Sigmoid colon (tissue), 4 donors: ENCODE results near the gene AGFG1.

ENCODE experiments used
- POLR2A ChIP-seq, 2 donors: fragments of 450-650 bp; IDR thresholded peaks; one replicate each; pipeline ENCODE4 v1.6.1; 2016; ENCODE audit warnings: antibody characterized with exemption in 2 of 2, mild to moderate bottlenecking in 2 of 2, moderate library complexity in 2 of 2
- POLR2AphosphoS5 ChIP-seq, 4 donors: sonication (generic); formaldehyde crosslinking; IDR thresholded peaks; one replicate each; pipeline ENCODE4 v1.6.1; 2017; ENCODE audit warnings: antibody characterized with exemption in 4 of 4
- TF ChIP-seq, protein P1 (sequence below), 4 experiments: fragments of 450-650 bp in 3 of 4; fragments of 200-600 bp in 1 of 4; IDR thresholded peaks; one replicate each; pipeline ENCODE4 v1.5.1; 2016 to 2019; ENCODE audit warnings: antibody characterized with exemption in 4 of 4, mild to moderate bottlenecking in 3 of 4, moderate library complexity in 2 of 4

DNA sequence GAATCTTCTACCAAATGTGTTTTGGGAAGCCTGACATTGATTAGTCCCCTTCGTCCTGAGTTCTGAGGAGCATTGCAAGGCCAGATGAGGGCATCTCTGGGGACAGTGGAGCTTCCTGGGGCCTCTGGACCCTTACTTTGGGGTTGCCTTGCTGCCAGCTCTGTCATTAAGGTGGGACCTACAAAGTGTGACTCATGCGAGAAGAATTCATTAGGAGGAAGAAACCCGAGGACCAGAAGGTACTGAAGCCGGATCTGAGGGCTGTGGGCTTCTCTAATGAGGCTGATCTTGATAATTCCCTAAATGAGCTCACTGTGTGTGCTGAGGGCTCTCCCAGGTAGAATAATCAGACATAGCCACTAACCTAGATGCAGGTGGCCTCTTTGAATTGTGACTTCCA lies 126.0 kb downstream of the AGFG1 start:
- TF ChIP-seq, protein P1, sequence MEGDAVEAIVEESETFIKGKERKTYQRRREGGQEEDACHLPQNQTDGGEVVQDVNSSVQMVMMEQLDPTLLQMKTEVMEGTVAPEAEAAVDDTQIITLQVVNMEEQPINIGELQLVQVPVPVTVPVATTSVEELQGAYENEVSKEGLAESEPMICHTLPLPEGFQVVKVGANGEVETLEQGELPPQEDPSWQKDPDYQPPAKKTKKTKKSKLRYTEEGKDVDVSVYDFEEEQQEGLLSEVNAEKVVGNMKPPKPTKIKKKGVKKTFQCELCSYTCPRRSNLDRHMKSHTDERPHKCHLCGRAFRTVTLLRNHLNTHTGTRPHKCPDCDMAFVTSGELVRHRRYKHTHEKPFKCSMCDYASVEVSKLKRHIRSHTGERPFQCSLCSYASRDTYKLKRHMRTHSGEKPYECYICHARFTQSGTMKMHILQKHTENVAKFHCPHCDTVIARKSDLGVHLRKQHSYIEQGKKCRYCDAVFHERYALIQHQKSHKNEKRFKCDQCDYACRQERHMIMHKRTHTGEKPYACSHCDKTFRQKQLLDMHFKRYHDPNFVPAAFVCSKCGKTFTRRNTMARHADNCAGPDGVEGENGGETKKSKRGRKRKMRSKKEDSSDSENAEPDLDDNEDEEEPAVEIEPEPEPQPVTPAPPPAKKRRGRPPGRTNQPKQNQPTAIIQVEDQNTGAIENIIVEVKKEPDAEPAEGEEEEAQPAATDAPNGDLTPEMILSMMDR (IDR thresholded peaks at IDR 0.05): no peak
- TF ChIP-seq POLR2A (IDR thresholded peaks at IDR 0.05) (no peak), POLR2AphosphoS5 (IDR thresholded peaks at IDR 0.05) (no peak)
